ENCODE measurements around the gene SLC38A3.

Gene SLC38A3

DNA sequence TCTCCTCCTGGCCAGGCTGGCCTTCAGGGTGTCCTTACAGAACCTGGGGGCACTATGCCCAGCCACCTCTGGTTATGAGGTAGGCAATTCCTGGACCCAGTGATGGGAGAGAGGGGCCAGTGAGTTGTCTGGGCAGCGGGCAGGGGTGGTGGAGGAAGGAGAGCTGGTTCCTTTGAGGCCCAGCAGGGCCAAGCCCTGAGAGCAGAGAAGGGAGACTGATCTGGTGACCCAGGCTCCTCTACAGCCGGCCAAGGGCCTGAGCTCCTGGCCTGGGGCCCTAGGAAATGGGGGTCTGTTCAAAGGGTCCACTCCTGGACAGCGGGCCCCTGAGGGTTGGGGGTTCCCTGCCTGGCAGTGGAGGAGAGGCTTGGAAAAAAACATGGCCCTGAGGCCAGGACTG lies 7.9 kb downstream of the SLC38A3 start:
- TF ChIP-seq, protein P1, sequence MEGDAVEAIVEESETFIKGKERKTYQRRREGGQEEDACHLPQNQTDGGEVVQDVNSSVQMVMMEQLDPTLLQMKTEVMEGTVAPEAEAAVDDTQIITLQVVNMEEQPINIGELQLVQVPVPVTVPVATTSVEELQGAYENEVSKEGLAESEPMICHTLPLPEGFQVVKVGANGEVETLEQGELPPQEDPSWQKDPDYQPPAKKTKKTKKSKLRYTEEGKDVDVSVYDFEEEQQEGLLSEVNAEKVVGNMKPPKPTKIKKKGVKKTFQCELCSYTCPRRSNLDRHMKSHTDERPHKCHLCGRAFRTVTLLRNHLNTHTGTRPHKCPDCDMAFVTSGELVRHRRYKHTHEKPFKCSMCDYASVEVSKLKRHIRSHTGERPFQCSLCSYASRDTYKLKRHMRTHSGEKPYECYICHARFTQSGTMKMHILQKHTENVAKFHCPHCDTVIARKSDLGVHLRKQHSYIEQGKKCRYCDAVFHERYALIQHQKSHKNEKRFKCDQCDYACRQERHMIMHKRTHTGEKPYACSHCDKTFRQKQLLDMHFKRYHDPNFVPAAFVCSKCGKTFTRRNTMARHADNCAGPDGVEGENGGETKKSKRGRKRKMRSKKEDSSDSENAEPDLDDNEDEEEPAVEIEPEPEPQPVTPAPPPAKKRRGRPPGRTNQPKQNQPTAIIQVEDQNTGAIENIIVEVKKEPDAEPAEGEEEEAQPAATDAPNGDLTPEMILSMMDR (IDR thresholded peaks at IDR 0.05; ENCODE audit: extremely low read depth, missing control alignments), result no peak
- DNase-seq (ENCODE audit: low spot score), result no peak

GRCh38 chr3:50213373-50213772 lies 8.3 kb downstream of the SLC38A3 start:
- TF ChIP-seq, protein P1 (IDR thresholded peaks at IDR 0.05; ENCODE audit: extremely low read depth, missing control alignments), result no peak

GRCh38 chr3:50214824-50215223 lies 9.8 kb downstream of the SLC38A3 start:
- TF ChIP-seq, protein P1 (IDR thresholded peaks at IDR 0.05; ENCODE audit: extremely low read depth, missing control alignments), result no peak
- DNase-seq (ENCODE audit: low spot score), result no peak

More at GRCh38 chr3:50213373-50213772, 8.3 kb downstream of the SLC38A3 start:
- DNase-seq (ENCODE audit: low spot score), result no peak

DNA sequence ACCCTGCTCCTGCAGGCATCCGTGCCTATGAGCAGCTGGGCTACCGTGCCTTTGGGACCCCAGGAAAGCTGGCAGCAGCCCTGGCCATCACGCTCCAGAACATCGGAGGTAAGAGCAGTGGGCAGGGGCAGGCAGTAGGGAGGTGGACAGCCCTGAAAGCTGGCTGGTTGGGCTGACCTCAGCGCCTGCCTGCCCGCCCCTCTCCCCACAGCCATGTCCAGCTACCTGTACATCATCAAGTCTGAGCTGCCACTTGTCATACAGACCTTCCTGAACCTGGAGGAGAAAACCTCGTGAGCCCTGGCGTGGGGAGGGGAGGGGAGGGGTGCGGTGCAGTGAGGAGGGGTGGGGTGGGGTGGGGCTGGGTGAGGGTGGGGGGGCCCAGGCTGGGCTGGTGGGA lies 10.5 kb downstream of the SLC38A3 start:
- TF ChIP-seq, protein P1 (IDR thresholded peaks at IDR 0.05; ENCODE audit: extremely low read depth, missing control alignments), result no peak
- no peak for DNase-seq (ENCODE audit: low spot score)

DNA sequence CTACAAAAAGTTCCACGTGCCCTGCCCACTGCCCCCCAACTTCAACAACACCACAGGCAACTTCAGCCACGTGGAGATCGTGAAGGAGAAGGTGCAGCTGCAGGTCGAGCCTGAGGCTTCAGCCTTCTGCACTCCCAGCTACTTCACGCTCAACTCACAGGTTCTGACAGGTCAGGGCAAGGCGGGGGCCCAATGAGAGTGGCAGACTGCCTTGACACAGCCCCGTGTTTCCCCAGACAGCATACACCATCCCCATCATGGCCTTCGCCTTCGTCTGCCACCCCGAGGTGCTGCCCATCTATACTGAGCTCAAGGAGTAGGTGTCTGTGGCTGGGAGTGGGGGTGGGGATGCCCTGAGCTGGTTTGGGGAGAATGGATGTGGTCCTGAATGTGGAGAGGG lies 12.6 kb downstream of the SLC38A3 start:
- no peak for DNase-seq (ENCODE audit: low spot score)

GRCh38 chr3:50218448-50218847 lies 13.4 kb downstream of the SLC38A3 start:
- DNase-seq (ENCODE audit: low spot score), result no peak
- TF ChIP-seq, protein P1 (IDR thresholded peaks at IDR 0.05; ENCODE audit: extremely low read depth, missing control alignments), result no peak

More for the DNA sequence above, 12.6 kb downstream of the SLC38A3 start:
- TF ChIP-seq, protein P1 (IDR thresholded peaks at IDR 0.05; ENCODE audit: extremely low read depth, missing control alignments), result no peak

DNA sequence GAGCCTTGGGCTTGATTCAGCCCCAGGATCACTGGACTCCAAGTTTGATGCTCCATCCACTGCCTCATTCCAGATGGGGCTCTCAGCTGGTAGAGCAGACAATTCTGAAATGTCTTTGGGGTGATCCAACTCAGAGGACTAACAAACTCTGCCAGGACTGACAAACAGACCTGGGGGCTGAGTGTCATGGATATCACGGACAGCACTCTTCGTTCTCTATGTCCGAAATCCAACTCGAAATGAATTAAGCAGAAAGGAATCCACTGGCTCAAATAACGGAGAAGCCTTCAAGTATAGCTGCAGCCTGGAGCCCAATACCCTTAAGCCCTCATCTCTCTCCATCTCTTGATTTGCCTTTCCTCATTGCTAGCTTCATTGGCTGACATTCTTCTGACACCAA lies 14.2 kb downstream of the SLC38A3 start:
- DNase-seq (ENCODE audit: low spot score), result no peak
- TF ChIP-seq, protein P1 (IDR thresholded peaks at IDR 0.05; ENCODE audit: extremely low read depth, missing control alignments), result no peak

Measured in GM20000 (cell line).